Thoracic aorta (tissue), 2 donors: Measurements from ENCODE around the gene SLC25A17. TPM values are rescaled to one million over a fixed set of nuclear protein-coding genes. Genes with fewer than 3 reads are reported as not detected.

Experiments used
- ATAC-seq: fragments of 150-250 bp; one replicate; pipeline ENCODE4 v1.8.0; 2017; ENCODE audit warnings: low read depth; ENCODE audit not compliant: insufficient number of reproducible peaks, low FRiP score
- DNase-seq: peaks from one replicate; pipeline ENCODE4 v3.0.0-alpha.2; 2020; ENCODE audit warnings: low spot score
- H3K27ac ChIP-seq, 2 donors: fragments of 200-600 bp; sonication (generic); 1 replicate in 1 of 2; 2 replicates in 1 of 2; pipeline ENCODE4 v1.5.1; 2016; ENCODE audit warnings: mild to moderate bottlenecking in 2 of 2, moderate library complexity in 2 of 2
- H3K27me3 ChIP-seq: fragments of 200-600 bp; sonication (generic); replicated peaks from 2 replicates; pipeline ENCODE4 v1.6.0; 2016; ENCODE audit warnings: mild to moderate bottlenecking; ENCODE audit not compliant: insufficient read depth
- H3K36me3 ChIP-seq: fragments of 200-600 bp; sonication (generic); one replicate; pipeline ENCODE4 v1.5.1; 2016
- H3K4me1 ChIP-seq, 2 donors: fragments of 200-600 bp; sonication (generic); 1 replicate in 1 of 2; 2 replicates in 1 of 2; pipeline versions ENCODE4 v1.5.1 to v1.6.0; 2016; ENCODE audit warnings: low read depth in 2 of 2, mild to moderate bottlenecking in 1 of 2; ENCODE audit not compliant: control insufficient read depth in 1 of 2
- H3K4me3 ChIP-seq: fragments of 200-600 bp; sonication (generic); 2 replicates; pipeline ENCODE4 v1.5.1; 2016; ENCODE audit warnings: mild to moderate bottlenecking
- H3K9me3 ChIP-seq: fragments of 200-600 bp; sonication (generic); 2 replicates; pipeline ENCODE4 v1.5.1; 2016
- total RNA-seq, 2 donors: library from RNA; depleted of rRNA; stranded (reverse); fragments of >200 nt; gene quantifications; one replicate each; pipeline versions ENCODE4 v1.1.0 to v1.2.3, GENCODE V29; 2016
- TF ChIP-seq, protein P1 (sequence below): fragments of 200-600 bp; sonication (generic); IDR thresholded peaks from one replicate; pipeline ENCODE4 v1.5.1; 2019; ENCODE audit warnings: antibody characterized with exemption

Gene SLC25A17
- total RNA-seq, 2 donors from 2014 or later = 14.4 to 17.9 TPM

DNA sequence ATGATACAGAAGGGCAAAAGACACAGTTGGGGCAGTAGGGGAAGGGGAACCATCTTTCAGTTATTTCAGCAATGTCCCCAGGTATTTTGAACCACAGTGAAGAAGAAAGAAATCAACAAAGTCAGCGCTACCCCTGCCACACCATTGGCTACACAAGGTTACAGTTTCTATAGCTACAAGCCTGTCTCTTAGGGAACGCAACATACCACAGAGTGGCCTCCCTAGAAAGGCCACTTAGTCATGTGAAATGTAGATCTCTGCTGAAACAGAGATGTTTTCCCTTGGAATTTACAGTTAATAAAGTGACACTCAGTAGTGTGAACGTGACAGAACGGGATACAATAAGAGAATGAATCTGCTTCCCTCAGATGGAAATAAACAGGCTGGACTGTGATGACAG lies 85.2 kb downstream of the SLC25A17 start:
- TF ChIP-seq, protein P1, sequence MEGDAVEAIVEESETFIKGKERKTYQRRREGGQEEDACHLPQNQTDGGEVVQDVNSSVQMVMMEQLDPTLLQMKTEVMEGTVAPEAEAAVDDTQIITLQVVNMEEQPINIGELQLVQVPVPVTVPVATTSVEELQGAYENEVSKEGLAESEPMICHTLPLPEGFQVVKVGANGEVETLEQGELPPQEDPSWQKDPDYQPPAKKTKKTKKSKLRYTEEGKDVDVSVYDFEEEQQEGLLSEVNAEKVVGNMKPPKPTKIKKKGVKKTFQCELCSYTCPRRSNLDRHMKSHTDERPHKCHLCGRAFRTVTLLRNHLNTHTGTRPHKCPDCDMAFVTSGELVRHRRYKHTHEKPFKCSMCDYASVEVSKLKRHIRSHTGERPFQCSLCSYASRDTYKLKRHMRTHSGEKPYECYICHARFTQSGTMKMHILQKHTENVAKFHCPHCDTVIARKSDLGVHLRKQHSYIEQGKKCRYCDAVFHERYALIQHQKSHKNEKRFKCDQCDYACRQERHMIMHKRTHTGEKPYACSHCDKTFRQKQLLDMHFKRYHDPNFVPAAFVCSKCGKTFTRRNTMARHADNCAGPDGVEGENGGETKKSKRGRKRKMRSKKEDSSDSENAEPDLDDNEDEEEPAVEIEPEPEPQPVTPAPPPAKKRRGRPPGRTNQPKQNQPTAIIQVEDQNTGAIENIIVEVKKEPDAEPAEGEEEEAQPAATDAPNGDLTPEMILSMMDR = no peak
- H3K4me3 ChIP-seq = no peak overlapping the region
- no peaks in the 10 kb centered on the region for H3K27me3 ChIP-seq
- no peak overlapping the region for H3K27ac ChIP-seq
- no peaks in the 10 kb centered on the region for H3K36me3 ChIP-seq
- no peaks in the 10 kb centered on the region for H3K9me3 ChIP-seq
- DNase-seq (no peak), ATAC-seq (no peak)
- H3K4me1 ChIP-seq = peaks cover 0 to 10% of the 10 kb centered on the region in 2 donors

- Histone ChIP-seq H3K27me3 (no peaks in the 10 kb centered on the region), H3K36me3 (no peaks in the 10 kb centered on the region), H3K27ac (no peak overlapping the region), H3K4me1 (peaks cover 0 to 10% of the 10 kb centered on the region in 2 donors), H3K4me3 (peak overlapping the region; percentile 5), H3K9me3 (no peaks in the 10 kb centered on the region)
- ATAC-seq (no peak), DNase-seq (no peak)
- TF ChIP-seq, protein P1 = no peak
These were observed 86.2 kb downstream of the SLC25A17 start for GRCh38 chr22:40732999-40733292.

GRCh38 chr22:40729284-40729683 lies 89.9 kb downstream of the SLC25A17 start:
- Histone ChIP-seq H3K36me3 (no peaks in the 10 kb centered on the region), H3K4me1 (peaks cover 0 to 10% of the 10 kb centered on the region in 2 donors), H3K4me3 (no peak overlapping the region), H3K9me3 (no peaks in the 10 kb centered on the region), H3K27me3 (no peaks in the 10 kb centered on the region), H3K27ac (no peak overlapping the region)
- no peak for DNase-seq
- no peak for ATAC-seq
- TF ChIP-seq, protein P1 = no peak

DNA sequence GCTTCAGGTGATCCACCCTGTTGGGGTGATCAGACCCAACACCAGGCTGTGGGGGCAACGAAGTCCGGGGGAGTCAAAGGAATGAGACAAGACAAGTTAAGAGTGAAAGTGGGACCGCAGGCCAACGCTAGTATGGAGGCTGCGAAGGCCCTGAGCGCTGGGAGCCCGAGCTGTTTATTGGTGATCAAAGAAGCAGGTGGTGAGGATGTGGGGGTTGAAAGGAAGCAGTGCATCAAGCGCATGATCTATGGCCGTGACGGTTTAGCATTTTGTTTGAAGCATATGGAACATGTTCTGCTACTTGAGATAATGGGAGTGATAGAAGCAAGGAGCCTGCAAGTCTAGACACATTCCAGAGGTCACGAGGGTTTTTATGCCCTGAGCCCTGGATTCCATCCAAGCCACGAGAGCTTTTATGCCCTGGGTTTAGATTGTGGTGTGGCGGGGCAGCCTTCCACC lies 90.4 kb downstream of the SLC25A17 start:
- DNase-seq = no peak
- no peak overlapping the region for H3K27ac ChIP-seq
- TF ChIP-seq, protein P1 = no peak
- H3K36me3 ChIP-seq = no peaks in the 10 kb centered on the region
- no peaks in the 10 kb centered on the region for H3K27me3 ChIP-seq
- H3K9me3 ChIP-seq = no peaks in the 10 kb centered on the region
- no peak for ATAC-seq
- no peak overlapping the region for H3K4me3 ChIP-seq
- peaks cover 0 to 10% of the 10 kb centered on the region in 2 donors for H3K4me1 ChIP-seq

- no peak for DNase-seq
- H3K4me3 ChIP-seq = no peak overlapping the region
- H3K36me3 ChIP-seq = no peaks in the 10 kb centered on the region
- no peaks in the 10 kb centered on the region for H3K9me3 ChIP-seq
- TF ChIP-seq, protein P1 = no peak
- ATAC-seq = no peak
- H3K4me1 ChIP-seq = peaks cover 0 to 8% of the 10 kb centered on the region in 2 donors
- H3K27me3 ChIP-seq = no peaks in the 10 kb centered on the region
- no peak overlapping the region for H3K27ac ChIP-seq
These were observed 91.1 kb downstream of the SLC25A17 start for GRCh38 chr22:40727964-40728615.
